HG03064 (cell line): Measurements from ENCODE around the gene WDR62.
"Not testable (repeated sequence)": the region's sequence is repeated elsewhere in the genome, so short reads cannot be mapped to it uniquely, and the experiment has no call there.

Experiments
- ATAC-seq: cut with Tn5 transposase; IDR thresholded peaks from one replicate; pipeline ENCODE4 v1.9.1; 2021; ENCODE audit warnings: low read depth; ENCODE audit not compliant: unreplicated experiment

The WDR62 gene

DNA sequence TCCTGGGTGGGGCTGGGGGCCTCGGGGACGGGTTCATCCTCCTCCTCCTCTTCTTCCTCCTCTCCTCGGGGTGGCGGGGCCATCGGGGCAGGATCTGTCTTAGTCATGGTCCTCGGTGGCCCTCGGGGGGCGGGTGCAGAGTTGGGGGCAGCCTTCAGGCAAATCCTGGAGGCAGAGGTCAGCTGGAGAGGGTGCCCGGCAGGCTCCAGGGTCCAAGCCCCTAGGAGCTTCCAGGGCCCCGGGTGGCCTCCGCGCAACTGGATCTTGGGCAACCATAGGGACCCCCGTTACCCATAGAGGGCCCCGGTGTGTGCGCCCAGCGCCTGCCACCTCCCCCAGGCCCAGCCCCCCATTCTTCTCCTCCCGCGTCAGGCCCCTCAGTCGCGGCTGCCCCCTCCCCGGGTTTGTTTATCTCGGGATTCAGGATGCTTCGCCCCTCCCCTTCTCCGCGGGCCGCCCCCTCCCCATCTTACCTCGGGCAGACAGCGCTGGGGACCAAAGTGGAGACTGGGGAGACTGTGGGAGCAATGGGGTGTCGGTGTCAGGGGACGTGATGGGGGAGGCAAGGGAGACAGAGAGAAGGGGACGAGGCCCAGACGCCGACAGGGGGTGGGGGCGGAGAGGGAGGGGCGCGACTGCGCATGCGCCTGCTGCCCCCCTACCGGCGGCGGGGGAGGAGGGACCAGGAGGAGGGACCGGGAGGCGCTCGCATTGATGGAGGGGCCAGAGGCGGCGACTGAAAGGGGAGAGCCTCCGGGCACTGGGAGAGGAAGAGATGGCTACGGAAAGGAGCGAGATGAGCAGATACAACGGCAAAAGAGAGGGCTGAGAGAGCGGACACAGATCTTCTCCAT, 22.2 kb upstream of the WDR62 start, which contains the start of gene CLIP3:
CLIP3 (minus strand) TSS at position 623 of the 854 bp plus-strand sequence; CDS start at position 107, 516 bp downstream.
- ATAC-seq, result no peak

DNA sequence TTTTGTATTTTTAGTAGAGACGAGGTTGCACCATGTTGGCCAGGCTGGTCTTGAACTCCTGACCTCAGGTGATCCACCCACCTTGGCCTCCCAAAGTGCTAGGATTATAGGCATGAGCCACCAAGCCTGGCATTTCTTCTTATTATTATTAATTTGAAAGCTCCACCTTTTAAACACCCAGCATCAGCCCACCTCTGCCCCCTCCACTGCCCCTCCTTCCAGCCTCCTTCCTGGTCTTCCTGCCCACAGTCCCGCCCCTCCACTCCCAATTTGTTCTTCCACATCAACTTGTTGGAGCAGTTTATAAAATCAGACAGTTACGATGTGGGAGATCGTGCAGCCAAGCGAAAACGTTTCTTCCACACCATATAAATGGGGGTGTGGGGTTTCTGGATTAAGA, 14.2 kb upstream of the WDR62 start:
- ATAC-seq, result no peak

DNA sequence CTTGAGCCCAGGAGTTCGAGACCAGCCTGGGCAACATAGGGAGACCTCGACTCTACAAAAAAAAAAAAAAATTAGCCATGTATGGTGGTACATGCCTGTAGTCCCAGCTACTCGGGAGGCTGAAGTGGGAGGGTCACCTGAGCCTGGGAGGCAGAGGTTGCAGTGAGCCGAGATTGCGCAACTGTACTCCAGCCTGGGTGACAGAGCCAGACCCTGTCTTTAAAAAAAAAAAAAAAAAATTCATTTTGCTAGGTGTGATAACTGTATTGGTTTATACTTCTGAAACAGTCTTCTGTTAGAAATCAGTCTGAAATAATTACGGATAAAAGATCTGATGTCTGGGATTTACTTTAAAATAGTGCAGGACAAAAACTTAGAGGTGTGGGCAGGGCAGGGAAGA, 13.6 kb upstream of the WDR62 start:
- not testable (repeated sequence) for ATAC-seq

DNA sequence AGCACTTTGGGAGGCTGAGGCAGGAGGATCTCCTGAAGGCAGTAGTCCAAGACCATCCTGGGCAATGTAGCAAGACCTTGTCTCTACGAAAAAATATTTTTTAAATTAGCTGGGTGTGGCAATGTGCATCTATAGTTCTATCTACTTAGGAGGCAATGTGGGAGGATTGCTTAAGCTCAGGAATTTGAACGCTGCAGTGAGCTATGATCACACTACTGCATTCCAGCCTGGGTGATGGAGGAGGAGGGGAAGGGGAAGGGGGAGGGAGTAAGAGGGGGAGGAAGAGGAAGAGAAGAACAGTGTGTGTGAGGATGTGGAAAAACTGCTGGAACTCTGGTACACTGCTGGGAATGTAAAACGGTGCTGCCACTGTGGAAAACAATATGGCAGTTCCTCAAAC, 12.9 kb upstream of the WDR62 start:
- no peak for ATAC-seq

DNA sequence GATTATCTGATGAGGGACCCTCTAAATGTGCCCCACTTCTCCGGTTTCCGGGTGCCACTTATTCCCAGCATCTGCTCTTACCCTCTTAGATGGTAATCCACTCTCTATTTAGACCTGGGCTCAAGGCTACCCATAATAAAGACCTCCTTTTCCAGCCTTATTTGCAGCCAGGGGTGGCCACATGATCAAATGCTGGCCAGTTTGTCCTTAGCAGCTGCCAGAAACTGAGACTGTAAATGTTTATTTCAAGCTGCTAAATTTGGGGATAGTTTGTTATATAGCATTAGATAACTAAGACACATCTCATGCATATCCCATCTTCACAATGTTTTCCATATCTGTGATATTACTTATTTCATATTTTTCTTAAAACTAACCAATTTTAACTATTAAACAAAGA, 10.7 kb upstream of the WDR62 start:
- no peak for ATAC-seq

DNA sequence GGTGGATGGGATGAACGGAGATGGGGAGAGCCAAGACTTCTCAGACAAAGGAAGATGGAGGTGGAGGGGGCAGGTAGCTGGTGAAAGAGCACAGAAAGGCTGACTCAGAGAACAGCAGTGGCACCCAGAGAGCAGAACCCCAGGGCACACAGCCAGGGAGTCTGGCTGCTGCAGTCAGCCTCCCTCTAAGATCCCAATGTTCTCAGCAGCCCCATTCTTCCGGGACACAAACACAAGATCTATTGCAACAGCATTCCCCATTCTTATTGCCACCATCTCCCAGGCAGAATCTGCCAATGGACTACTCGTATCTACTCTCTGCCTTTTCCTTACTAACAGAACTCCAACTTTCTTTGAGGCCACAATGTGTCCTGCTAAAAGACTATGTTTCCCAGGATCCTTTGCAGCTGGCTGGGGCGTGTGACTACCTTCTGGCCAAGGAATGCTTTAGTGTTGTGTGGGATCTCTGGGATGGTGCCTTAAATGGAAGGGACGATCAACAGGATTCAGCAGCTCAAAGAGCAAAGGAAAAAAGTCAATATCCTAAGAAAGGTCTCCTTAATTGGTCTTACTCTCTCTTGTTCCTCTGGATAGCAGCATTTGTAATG, 8.2 kb upstream of the WDR62 start:
- ATAC-seq, result no peak

DNA sequence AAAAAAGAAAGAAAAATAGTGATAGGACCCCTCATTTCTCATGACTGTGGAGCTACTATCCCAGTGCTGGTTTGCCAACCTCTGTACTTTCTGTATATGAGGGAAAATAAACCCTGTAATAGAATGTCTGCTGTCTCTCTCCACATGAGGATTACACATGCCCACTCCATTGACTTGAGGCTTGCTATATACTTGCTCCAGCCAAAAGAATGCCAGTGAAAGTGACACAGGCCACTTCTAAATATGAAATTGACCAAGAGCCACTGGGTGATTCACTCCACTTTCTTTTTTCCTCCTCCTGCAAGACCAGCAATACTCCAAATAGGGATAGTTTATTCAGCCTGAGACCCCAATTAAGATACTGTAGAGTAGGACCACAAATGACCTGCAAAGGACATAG, 6.9 kb upstream of the WDR62 start:
- no peak for ATAC-seq

DNA sequence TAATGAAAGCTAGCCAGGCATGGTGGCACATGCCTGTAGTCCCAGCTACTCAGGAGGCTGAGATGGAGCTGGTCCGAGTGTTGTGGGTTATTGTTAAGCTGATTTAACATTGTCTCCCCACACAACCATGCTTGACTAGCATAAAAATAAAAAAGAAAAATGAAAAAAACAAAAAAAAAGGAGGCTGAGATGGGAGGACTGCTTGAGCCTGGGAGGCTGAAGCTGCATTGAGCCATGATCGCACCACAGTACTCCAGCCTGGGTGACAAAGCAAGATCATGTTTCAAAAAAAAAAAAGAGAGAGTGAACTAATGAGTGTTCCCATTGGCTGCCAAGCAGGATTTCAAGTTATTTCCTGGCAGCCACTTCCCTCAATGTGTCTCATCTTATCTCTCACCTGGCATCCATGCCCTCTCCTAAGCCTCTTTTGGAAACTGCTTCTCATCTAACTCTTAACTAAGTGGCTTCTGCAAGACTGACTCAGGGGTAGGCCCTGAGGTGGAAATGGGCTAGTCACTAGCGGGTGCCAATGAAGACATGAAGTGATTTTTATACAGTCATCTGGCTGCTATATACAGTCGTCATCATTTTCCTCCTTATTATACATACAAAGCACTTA, 5.5 kb upstream of the WDR62 start:
- no peak for ATAC-seq

DNA sequence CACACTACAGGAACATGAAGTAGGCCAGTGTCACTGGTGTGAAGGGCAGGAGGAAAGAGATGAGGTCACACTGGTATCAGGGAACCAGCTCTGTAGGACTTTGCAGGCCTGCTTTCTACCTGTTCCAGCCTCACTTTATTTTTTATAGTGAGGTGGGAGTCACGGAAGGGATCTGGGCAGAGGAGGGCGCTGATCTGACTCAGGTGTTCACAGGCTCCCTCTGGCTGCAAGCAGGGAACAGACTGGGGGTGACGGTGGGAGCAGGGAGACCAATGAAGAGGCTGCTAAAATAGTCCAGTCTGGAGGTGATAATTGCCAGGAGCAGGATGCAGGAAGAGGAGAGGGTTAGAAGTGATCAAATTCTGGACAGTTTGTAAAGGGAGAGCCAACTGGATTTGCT, 3.5 kb upstream of the WDR62 start:
- no peak for ATAC-seq

DNA sequence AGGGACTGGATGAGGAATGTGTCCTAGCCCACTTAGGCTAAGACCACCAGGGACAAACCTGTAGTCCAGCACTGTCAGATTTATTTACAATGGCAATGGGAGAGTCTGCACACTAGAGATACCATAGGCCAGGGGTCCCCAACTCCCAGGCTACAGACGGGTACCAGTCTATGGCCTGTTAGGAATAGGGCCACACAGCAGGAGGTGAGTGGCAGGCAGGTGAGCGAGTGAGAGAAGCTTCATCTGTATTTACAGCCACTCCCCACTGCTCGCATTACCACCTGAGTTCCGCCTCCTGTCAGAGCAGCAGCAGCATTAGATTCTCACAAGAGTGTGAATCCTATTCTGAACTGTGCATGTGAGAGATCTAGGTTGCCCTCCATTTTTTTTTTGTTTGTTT, 3.1 kb upstream of the WDR62 start:
- no peak for ATAC-seq

DNA sequence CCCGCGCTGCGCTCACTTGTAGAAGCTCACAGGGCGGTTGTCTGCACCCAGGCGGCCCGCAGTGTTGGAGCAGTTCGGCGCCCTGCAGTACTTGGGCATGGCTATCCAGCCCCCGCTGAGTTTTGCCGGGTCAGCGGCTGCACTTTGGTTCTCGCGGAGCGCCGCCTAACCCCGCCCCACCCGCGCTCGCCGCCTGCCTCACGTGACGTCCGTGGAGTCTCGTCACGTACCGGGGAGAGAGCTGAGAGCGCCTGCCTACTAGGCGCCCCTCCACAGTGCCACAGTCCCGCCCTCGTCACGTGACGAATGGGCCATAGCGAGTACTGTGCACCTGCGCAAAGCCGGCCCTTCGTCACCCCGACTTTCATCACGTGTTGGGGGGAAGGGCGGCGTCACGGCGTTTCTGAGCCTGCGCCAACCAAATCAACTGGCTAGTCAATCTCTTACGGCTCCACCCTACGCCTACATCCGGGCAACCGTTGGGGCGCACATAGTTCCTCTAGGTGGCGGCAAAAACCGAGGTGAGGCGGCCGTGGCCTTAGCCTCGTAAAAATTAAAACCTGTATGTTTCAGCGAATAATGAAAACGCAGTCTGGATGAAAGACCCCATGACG, 471 bp upstream of the WDR62 start, which contains the start of gene THAP8:
THAP8 (minus strand) TSS at position 167 of the 614 bp plus-strand sequence; CDS start at position 99, 68 bp downstream.
- peak; percentile 77 for ATAC-seq

DNA sequence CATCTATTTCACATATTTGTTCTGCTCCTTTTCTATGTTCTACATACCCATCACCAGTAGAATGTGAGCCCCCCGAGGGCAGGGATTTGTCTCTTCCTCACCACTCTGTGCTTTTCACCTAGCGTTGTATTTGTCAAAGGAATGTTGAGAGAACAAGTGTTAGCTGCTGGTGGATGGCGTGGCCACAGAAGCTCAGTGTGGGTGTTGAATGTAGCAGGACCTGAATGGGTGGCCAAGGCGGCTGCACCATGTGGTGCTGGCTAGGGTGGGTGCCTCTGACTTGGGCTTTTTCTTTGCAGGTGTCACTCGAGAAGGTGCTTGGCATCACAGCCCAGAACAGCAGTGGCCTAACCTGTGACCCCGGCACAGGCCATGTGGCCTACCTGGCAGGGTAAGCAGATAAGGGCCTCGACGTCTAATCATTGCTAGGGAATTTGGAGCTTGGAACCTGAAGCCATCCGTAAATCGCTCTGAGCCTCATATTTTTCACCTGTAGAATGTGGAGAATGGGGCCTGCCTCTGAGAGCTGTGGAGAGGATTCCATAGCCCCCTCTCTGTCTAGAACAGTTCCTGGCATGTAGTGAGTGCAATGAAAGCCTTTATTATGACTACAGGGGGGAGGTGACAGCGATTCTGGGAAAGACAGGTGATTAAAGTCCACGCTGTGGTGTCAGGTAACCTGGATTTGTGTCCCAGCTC, 3.9 kb downstream of the WDR62 start:
- ATAC-seq, result no peak

DNA sequence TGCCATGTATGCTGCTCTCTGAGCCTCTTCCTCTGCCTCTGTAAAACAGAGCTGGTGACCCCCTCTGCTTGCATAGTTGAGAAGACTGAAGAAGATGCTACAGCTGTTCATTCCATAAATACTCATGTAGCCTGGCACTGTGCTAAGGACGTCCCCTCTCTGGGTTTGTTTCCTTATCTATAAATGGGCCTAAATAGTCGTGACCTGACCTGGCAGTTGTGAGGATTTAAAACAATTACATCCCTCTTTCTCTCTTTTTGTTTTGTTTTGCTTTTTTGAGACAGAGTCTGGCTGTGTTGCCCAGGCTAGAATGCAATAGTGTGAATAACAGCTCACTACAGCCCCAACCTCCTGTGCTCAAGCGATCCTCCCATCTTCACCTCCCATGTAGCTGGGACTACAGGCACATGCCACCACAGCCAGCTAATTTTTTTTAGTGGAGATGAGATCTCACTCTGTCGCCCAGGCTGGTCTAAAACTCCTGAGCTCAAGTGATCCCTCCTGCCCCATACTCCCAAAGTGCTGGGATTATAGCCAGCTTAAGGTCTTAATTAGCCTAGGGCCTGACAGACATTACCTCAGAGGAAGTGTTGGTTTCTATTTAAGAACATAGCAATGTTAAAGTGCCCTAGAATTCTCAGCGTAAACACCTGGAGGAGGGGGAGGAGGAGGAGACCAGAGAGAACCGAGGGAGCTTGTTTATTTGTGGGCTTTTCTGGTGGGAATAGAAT, 4.6 kb downstream of the WDR62 start:
- no peak for ATAC-seq

DNA sequence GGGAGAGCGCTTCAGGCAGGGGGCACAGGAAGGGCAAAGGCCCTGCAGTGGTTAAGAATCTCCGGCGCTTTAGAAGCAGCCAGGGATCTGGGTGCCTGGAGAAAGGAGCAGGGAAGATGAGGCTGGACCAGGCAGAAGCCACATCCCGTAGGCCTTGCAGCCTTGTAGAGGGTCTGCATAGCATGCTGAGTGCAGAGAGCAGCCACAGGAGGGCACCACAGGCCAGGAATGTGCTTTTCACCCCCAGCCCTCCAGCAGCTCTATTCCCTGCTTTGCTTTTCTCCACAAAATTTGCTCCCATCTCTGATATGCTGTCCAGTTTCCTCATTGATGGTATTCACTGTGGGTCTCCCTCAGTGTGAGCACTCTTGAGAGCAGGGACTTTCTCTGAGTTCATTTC, 5.7 kb downstream of the WDR62 start:
- no peak for ATAC-seq

DNA sequence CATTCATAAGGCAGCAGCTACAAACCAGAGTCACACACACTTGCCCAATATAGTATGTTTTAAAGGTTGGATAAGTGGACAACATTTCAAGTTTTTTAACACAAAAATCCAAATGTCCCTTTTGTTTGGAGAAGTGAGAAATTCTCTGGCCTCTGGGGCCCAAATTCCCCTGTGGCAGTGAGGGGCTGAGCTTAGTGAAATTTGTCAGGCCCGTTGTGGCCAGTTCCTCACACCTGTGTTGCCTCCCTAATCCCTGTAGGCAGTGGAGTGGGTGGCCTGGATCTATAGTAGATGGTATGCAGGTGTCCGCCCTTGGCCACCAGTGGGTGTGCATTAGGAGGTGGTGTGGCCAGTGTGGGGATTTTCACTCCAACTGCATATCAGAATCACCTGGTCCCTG, 6.7 kb downstream of the WDR62 start:
- no peak for ATAC-seq

DNA sequence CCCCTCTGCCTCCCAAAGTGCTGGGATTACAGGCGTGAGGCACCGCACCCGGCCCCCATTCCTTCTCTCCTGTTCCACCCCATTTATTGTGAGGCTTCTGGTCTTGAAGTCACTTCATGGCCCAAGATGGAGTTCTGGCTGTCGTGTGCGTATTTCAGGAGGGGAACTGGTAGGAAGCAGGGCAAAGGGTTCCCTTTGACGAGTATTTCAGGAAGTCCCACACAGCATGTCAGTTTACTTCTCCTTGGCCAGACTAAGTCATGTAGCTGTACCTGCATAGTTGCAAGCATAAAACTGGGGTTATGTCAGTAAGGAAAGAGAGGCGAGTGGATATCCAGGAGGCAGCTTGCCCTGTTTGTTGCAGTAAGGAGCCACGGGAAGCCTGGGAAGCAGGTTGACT, 10.1 kb downstream of the WDR62 start:
- no peak for ATAC-seq

DNA sequence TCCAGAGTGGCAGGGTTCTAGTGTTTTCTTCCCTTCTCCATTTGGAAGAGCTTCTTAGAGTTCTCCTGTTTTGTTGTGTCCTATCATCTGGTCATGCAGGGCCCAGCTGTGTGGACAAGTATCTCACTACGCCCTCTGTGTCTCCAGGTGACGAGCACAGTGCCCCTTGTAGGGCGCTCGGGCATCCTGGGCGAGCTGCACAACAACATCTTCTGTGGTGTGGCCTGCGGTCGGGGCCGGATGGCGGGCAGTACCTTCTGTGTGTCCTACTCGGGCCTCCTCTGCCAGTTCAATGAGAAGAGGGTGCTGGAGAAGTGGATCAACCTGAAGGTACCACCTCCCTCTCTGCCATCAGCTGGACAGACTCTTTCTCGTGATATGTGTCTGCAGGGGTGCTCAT, 13.0 kb downstream of the WDR62 start:
- no peak for ATAC-seq

DNA sequence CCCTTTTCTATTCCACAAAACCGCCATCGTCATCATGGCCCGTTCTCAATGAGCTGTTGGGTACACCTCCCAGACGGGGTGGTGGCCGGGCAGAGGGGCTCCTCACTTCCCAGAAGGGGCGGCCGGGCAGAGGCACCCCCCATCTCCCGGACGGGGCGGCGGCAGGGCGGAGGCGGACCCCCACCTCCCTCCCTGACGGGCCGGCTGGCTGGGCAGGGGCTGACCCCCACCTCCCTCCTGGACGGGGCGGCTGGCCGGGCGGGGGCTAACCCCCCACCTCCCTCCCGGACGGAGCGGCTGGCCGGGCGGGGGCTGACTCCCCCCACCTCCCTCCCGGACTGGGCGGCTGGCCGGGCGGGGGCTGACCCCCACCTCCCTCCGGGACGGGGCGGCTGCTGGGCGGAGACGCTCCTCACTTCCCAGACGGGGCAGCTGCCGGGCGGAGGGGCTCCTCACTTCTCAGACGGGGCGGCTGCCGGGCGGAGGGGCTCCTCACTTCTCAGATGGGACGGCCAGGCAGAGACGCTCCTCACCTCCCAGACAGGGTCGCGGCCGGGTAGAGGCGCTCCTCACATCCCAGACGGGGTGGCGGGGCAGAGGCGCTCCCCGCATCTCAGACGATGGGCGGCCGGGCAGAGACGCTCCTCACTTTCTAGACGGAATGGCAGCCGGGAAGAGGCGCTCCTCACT, 14.3 kb downstream of the WDR62 start:
- not testable (repeated sequence) for ATAC-seq

DNA sequence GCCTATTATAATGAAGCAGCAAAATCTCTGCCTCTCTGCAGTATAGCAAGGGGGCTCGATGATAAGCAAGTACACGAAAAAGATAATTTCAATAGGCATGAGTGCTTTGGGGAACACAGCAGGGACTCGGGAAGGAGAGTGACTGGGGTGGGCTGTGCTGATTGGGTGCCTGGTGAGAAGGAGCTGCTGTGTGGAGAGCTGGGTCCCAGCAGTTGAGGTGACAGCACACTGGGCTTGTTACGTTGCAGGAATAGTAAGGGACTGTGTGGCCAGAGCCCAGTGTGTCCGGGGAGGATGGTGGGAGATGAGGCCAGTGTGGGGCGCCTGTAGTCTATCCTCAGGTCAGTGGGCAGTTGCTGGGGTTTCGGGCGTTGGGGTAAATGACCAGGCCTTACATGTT, 17.4 kb downstream of the WDR62 start:
- ATAC-seq, result no peak
